T-cell (primary cell): ENCODE data around the gene HSD17B1. TPM values are rescaled to one million over a fixed set of nuclear protein-coding genes. Genes with fewer than 3 reads are reported as not detected.

ENCODE experiments used
- ATAC-seq, 4 experiments: fragments of 200-7000 bp in 3 of 4; fragments of 150-1000 bp in 1 of 4; cut with Tn5 transposase; replicated peaks in 1 of 4; 1 replicate in 3 of 4; 2 replicates in 1 of 4; pipeline ENCODE4 v1.10.0; 2021; ENCODE audit warnings: moderate library complexity in 3 of 4, mild to moderate bottlenecking in 2 of 4, moderate number of reproducible peaks in 1 of 4
- CTCF ChIA-PET, 2 donors: fragments of 300-600 bp; sonication (Branson Sonifier 250); formaldehyde crosslinking; loops; one replicate each; lab custom pipeline; 2022; ENCODE audit warnings: antibody characterized with exemption in 2 of 2; lab: Charles Lee
- POLR2A ChIA-PET, 2 donors: fragments of 300-600 bp; sonication (Branson Sonifier 250); formaldehyde crosslinking; loops; one replicate each; lab custom pipeline; 2022; ENCODE audit warnings: antibody characterized with exemption in 2 of 2; lab: Charles Lee
- DNase-seq, 35 experiments: peaks; one replicate each; pipeline versions ENCODE4 v3.0.0 to v3.0.0-alpha.2; 2013 to 2023
- H3K27ac ChIP-seq: one replicate; pipeline ENCODE4 v1.5.1; 2013; ENCODE audit warnings: low read length
- H3K27me3 ChIP-seq, 2 experiments: replicated peaks in 1 of 2; 1 replicate in 1 of 2; 2 replicates in 1 of 2; pipeline versions ENCODE4 v1.6.1 to v1.7.0; 2013; ENCODE audit warnings: low read length in 1 of 2, mixed read lengths in 1 of 2; ENCODE audit not compliant: control insufficient read depth in 2 of 2, insufficient read depth in 2 of 2; ENCODE audit errors: extremely low read depth in 1 of 2
- H3K36me3 ChIP-seq, 2 donors: 1 replicate in 1 of 2; 2 replicates in 1 of 2; pipeline versions ENCODE4 v1.6.1 to v1.7.0; 2013; ENCODE audit warnings: low read length in 1 of 2; ENCODE audit not compliant: control insufficient read depth in 2 of 2, insufficient read depth in 1 of 2; ENCODE audit errors: extremely low read depth in 1 of 2
- H3K4me1 ChIP-seq, 2 experiments: 1 replicate in 1 of 2; 2 replicates in 1 of 2; pipeline versions ENCODE4 v1.6.1 to v1.7.0; 2013; ENCODE audit warnings: low read length in 2 of 2, mixed read lengths in 1 of 2; ENCODE audit not compliant: insufficient read depth in 2 of 2, control insufficient read depth in 1 of 2; ENCODE audit errors: extremely low read depth in 1 of 2
- H3K4me3 ChIP-seq, 2 donors: 1 replicate in 1 of 2; 2 replicates in 1 of 2; pipeline versions ENCODE4 v1.5.1 to v1.7.0; 2013; ENCODE audit warnings: mild to moderate bottlenecking in 2 of 2, low read length in 1 of 2, moderate library complexity in 1 of 2; ENCODE audit not compliant: control insufficient read depth in 1 of 2; ENCODE audit errors: extremely low read depth in 1 of 2
- H3K9me3 ChIP-seq: 2 replicates; pipeline ENCODE4 v1.7.0; 2013
- H3K27ac Mint-ChIP-seq, 2 donors: one replicate each; pipeline ENCODE4 v1.8.0; 2020 to 2021; ENCODE audit warnings: mild to moderate bottlenecking in 2 of 2, mixed read lengths in 2 of 2
- H3K27me3 Mint-ChIP-seq, 2 donors: one replicate each; pipeline ENCODE4 v1.8.0; 2021 to 2022; ENCODE audit warnings: mixed read lengths in 2 of 2
- H3K36me3 Mint-ChIP-seq: one replicate; pipeline ENCODE4 v1.8.0; 2021; ENCODE audit warnings: mixed read lengths
- H3K4me1 Mint-ChIP-seq, 3 donors: one replicate each; pipeline ENCODE4 v1.8.0; 2020 to 2022; ENCODE audit warnings: mixed read lengths in 3 of 3, mild to moderate bottlenecking in 1 of 3
- H3K4me3 Mint-ChIP-seq, 3 donors: one replicate each; pipeline ENCODE4 v1.8.0; 2020 to 2022; ENCODE audit warnings: mild to moderate bottlenecking in 3 of 3, mixed read lengths in 3 of 3, moderate library complexity in 3 of 3
- H3K9me3 Mint-ChIP-seq, 3 donors: one replicate each; pipeline ENCODE4 v1.8.0; 2020 to 2022; ENCODE audit warnings: mixed read lengths in 3 of 3
- WGBS: methylation state at CpG from one replicate; pipeline ENCODE4 v1.1.5; 2013; ENCODE audit warnings: missing lambda C conversion rate; ENCODE audit not compliant: insufficient coverage; 5-methylcytosine and 5-hydroxymethylcytosine counted together
- total RNA-seq, 35 experiments: library from RNA in 6 of 35; stranded (reverse) in 6 of 35; fragments of 120-200 nt in 1 of 35; gene quantifications; one replicate each; pipeline versions ENCODE4 v1.2.1 to v1.2.4 and lab custom pipeline; 2013 to 2026

HSD17B1 gene
- total RNA-seq, 5 donors from 2014 or later (not counting 1 experiment from before 2014, with no cell fraction given): 1.2 to 2.2 (median 1.4) TPM

- H3K27ac ChIP-seq: no peak overlapping the region
- 35% methylated on average over 2 of the region's 3 CpGs for WGBS
- no peak for DNase-seq
These were observed 23.7 kb upstream of the HSD17B1 start for GRCh38 chr17:42529061-42529460.

DNA sequence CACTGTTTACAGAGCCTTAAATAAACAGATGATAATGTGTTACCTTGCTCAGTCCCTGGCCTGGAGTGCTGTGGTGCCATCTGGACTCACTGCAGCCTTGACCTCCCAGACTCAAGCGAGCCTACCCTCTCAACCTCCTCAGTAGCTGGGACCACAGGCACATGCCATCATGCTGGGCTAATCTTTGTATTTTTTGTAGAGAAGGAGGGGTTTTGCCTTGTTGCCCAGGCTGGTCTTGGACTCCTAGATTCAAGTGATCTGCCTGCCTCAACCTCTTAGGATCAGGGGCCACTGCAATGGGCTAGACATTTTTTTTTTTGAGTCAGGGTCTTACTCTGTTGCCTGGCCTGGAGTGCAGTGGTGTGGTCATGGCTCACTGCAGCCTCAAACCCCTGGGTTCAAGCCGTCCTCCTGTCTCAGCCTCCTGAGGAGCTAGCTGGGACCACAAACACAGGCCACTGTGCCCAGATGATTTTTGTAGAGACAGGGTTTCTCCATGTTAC, 21.7 kb upstream of the HSD17B1 start:
- no peak for ATAC-seq
- 100% methylated on average over 1 of the region's 2 CpGs for WGBS
- ChIA-PET POLR2A (no interaction called here), CTCF (interaction anchor here (0.7 to 1.5 kb wide), 2 partner anchors 11 to 128 kb away, joined by 3 to 4 read pairs; no protein-coding TSS in a partner anchor)
- Mint-ChIP-seq H3K27ac (peak overlapping the region; percentile 76 to 93), H3K9me3 (no peaks in the 10 kb centered on the region), H3K27me3 (no peaks in the 10 kb centered on the region), H3K36me3 (no peaks in the 10 kb centered on the region), H3K4me3 (peak overlapping the region in 2 of 3 donors; percentile 77), H3K4me1 (peaks cover 41 to 46% (median 42%) of the 10 kb centered on the region in 3 donors)
- H3K4me1 ChIP-seq: peaks cover 24 to 57% of the 10 kb centered on the region in 2 experiments
- no peak for DNase-seq
- H3K4me3 ChIP-seq: no peak overlapping the region
- no peaks in the 10 kb centered on the region for H3K36me3 ChIP-seq
- peaks cover 0 to 4% of the 10 kb centered on the region in 2 experiments for H3K27me3 ChIP-seq
- H3K27ac ChIP-seq: peak overlapping the region; percentile 62
- H3K9me3 ChIP-seq: no peaks in the 10 kb centered on the region

More at GRCh38 chr17:42529061-42529460, 23.7 kb upstream of the HSD17B1 start:
- Histone ChIP-seq H3K4me1 (peaks cover 24 to 56% of the 10 kb centered on the region in 2 experiments), H3K4me3 (no peak overlapping the region), H3K27me3 (peaks cover 0 to 5% of the 10 kb centered on the region in 2 experiments), H3K36me3 (no peaks in the 10 kb centered on the region), H3K9me3 (no peaks in the 10 kb centered on the region)
- peaks cover 35 to 42% (median 36%) of the 10 kb centered on the region in 3 donors for H3K4me1 Mint-ChIP-seq
- H3K36me3 Mint-ChIP-seq: no peaks in the 10 kb centered on the region
- H3K4me3 Mint-ChIP-seq: peak overlapping the region in 1 of 3 donors; percentile 77
- no peak for ATAC-seq
- H3K27me3 Mint-ChIP-seq: no peaks in the 10 kb centered on the region
- H3K9me3 Mint-ChIP-seq: no peaks in the 10 kb centered on the region
- H3K27ac Mint-ChIP-seq: peak overlapping the region; percentile 85 to 93
- CTCF ChIA-PET: interaction anchor here in 1 of 2 donors (0.7 kb wide), 1 partner anchor 20 kb away, joined by 10 read pairs; no protein-coding TSS in a partner anchor
- POLR2A ChIA-PET: interaction anchor here in 1 of 2 donors (0.7 kb wide), 1 partner anchor 35 kb away, joined by 8 read pairs; no protein-coding TSS in a partner anchor

DNA sequence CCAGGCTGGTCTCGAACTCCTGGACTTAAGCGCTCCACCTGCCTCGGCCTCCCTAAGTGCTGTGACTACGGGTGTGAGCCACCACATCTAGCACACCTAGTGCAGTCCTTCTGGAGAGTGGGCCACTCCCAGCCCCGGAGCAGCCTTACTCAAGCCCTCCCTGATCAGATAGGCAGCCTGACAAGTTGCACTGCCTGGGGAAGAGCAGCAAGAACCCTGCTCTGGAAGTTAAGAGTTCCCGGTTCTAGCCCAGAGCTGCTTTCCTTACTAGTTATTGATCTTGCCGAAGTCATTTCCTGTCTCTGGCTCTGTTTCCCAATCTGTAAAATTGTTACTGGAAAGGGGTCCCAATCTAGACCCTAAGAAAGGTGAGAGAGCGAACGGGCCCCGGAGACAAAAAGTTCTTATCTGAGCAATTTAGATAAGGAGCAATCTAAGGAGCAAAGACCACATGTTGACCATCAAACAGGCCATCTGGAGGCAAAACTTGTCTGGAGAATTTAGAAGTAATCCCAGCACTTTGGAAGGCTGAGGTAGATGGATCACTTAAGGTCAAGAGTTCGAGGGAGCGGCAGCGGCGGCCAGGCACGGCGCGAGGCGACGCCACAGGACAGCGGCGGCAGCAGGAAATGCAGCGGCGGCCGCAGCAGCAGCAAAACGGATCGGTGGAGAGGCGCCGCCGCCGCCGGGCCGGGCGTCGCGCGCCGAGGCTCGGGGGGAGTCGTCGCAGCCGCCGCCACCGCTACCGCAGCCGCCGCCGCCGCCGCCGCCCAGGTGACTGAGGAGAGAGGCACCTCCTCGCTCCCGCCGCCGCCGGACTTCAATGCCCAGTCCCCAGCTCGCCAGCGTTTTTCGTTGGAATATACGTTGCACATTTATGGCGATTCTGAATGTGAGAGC, 21.0 kb upstream of the HSD17B1 start:
- DNase-seq: peak in 22 of 35 experiments; percentile 26 to 75 (median 38)
- H3K36me3 ChIP-seq: no peaks in the 10 kb centered on the region
- H3K9me3 Mint-ChIP-seq: no peaks in the 10 kb centered on the region
- H3K4me1 ChIP-seq: peaks cover 24 to 60% of the 10 kb centered on the region in 2 experiments
- peak overlapping the region; percentile 62 for H3K27ac ChIP-seq
- no peaks in the 10 kb centered on the region for H3K27me3 ChIP-seq
- peak overlapping the region; percentile 77 to 80 (median 77) for H3K4me3 Mint-ChIP-seq
- H3K4me1 Mint-ChIP-seq: peaks cover 43 to 48% (median 44%) of the 10 kb centered on the region in 3 donors
- H3K4me3 ChIP-seq: peak overlapping the region; percentile 47 to 53
- 16% methylated on average over 47 of the region's 60 CpGs for WGBS
- H3K9me3 ChIP-seq: no peaks in the 10 kb centered on the region
- H3K27me3 Mint-ChIP-seq: no peaks in the 10 kb centered on the region
- ATAC-seq: peak; percentile 31 to 44 (median 41)
- CTCF ChIA-PET: interaction anchor here (1.2 to 1.5 kb wide), 2 partner anchors 11 to 102 kb away, joined by 3 to 4 read pairs; no protein-coding TSS in a partner anchor
- H3K27ac Mint-ChIP-seq: peak overlapping the region; percentile 76 to 93
- no peaks in the 10 kb centered on the region for H3K36me3 Mint-ChIP-seq
- POLR2A ChIA-PET: interaction anchor here in 1 of 2 donors (0.6 kb wide), 1 partner anchor 283 kb away, joined by 4 read pairs; no protein-coding TSS in a partner anchor

- Histone ChIP-seq H3K4me1 (peaks cover 14 to 48% of the 10 kb centered on the region in 2 experiments), H3K27me3 (no peaks in the 10 kb centered on the region), H3K36me3 (peaks cover 0 to 4% of the 10 kb centered on the region in 2 donors), H3K9me3 (no peaks in the 10 kb centered on the region), H3K27ac (peak overlapping the region; percentile 70), H3K4me3 (peak overlapping the region; percentile 54 to 67)
- Mint-ChIP-seq H3K27ac (peak overlapping the region; percentile 62 to 75), H3K4me1 (peaks cover 35 to 45% (median 45%) of the 10 kb centered on the region in 3 donors), H3K4me3 (peak overlapping the region; percentile 73 to 82 (median 79)), H3K36me3 (peaks cover 6% of the 10 kb centered on the region), H3K9me3 (no peaks in the 10 kb centered on the region), H3K27me3 (no peaks in the 10 kb centered on the region)
- ChIA-PET CTCF (interaction anchor here (0.6 kb wide), 3 partner anchors 122 to 572 kb away, joined by 3 to 4 read pairs (median 3); no protein-coding TSS in a partner anchor), POLR2A (interaction anchor here in 1 of 2 donors (1.0 kb wide), 1 partner anchor 147 kb away, joined by 4 read pairs; the partner anchor contains the start of gene STAT3)
- DNase-seq (no peak), ATAC-seq (no peak)
- 57% methylated on average over 24 of the region's 26 CpGs for WGBS
These were observed 17.3 kb upstream of the HSD17B1 start for GRCh38 chr17:42535155-42536047.

DNA sequence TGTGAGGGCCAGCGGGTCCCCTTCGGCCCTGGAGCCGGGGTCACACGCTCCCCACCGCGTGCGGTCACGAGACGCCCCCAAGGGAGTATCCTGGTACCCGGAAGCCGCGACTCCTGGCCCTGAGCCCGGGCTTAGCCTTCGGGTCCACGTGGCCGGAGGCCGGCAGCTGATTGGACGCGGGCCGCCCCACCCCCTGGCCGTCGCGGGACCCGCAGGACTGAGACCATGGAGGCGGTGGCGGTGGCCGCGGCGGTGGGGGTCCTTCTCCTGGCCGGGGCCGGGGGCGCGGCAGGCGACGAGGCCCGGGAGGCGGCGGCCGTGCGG, 16.7 kb upstream of the HSD17B1 start, which contains the start of gene NAGLU:
TSS of gene NAGLU (plus strand) at position 194 of the 324 bp plus-strand sequence. CDS start at position 226, 32 bp downstream.
- Histone ChIP-seq H3K27ac (peak within 1 kb of the TSS; percentile 70), H3K4me3 (peak within 1 kb of the TSS; percentile 59 to 67), H3K36me3 (peaks cover 0 to 4% of the 10 kb centered on the region in 2 donors), H3K9me3 (no peaks in the 10 kb centered on the region), H3K27me3 (no peaks in the 10 kb centered on the region), H3K4me1 (peaks cover 11 to 48% of the 10 kb centered on the region in 2 experiments)
- H3K36me3 Mint-ChIP-seq: peaks cover 6% of the 10 kb centered on the region
- peaks cover 35 to 45% (median 45%) of the 10 kb centered on the region in 3 donors for H3K4me1 Mint-ChIP-seq
- ChIA-PET POLR2A (interaction anchor here in 1 of 2 donors (1.0 kb wide), 1 partner anchor 147 kb away, joined by 4 read pairs; the partner anchor contains the start of gene STAT3), CTCF (interaction anchor here in 1 of 2 donors (0.6 kb wide), 2 partner anchors 121 to 262 kb away, joined by 3 read pairs; no protein-coding TSS in a partner anchor)
- WGBS: 0% methylated on average over 39 of the region's 40 CpGs
- peak within 1 kb of the TSS; percentile 75 to 79 for H3K27ac Mint-ChIP-seq
- peak within 1 kb of the TSS; percentile 79 to 83 (median 81) for H3K4me3 Mint-ChIP-seq
- H3K27me3 Mint-ChIP-seq: no peaks in the 10 kb centered on the region
- peak; percentile 84 to 85 (median 84) for ATAC-seq
- no peaks in the 10 kb centered on the region for H3K9me3 Mint-ChIP-seq
- DNase-seq: peak; percentile 24 to 83 (median 66)
